ENCODE data around the gene TCHHL1. TPM values are rescaled to one million over a fixed set of nuclear protein-coding genes. Genes with fewer than 3 reads are reported as not detected.
A peak's percentile ranks its signal among the peaks of the same experiment; 100 is the strongest.
"Not testable (repeated sequence)": the region's sequence is repeated elsewhere in the genome, so short reads cannot be mapped to it uniquely, and the experiment has no call there.

TCHHL1 gene
- total RNA-seq, 1 experiment from 2014 or later: not detected

DNA sequence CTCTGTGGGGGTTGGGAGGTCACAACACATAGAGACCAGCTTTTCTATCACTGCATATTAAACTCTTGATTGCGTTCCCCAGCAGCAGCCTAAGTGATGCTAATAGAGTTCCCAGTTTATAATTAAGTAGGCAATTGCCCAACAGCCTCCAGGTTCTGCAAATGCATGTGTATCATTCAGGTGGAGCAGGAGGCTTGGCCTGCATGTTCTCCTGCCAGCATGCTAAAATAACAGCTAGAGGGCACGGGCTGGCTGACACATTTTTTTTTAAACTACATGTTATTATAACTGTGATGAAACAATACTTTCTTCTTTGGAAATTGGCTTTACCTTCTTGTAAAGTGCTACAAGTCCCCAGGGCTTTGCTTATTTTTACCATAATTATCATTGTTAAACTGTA, 16.0 kb upstream of the TCHHL1 start:
- no peak for DNase-seq (ENCODE audit: low spot score)
- in situ Hi-C loops (cut with HindIII; ENCODE audit: low sequenced_read_pairs): no loop called here

DNA sequence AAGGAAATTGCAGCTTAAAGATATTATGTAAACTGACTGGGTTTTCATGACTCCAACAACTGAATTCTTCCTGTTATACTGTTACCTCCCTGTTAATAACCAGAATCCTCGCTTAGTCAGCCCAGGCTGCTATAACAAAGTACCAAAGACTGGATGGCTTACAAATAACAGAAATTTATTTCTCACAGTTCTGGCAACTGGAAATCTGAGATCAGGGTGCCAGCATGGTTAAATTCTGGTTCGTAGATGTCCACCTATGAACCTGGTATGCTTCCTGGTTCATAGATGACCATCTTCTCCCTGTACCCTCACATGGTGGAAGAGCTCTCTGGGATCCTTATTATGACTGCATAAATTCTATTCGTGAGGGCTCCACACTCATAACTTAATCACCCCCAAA, 8.1 kb upstream of the TCHHL1 start:
- DNase-seq (ENCODE audit: low spot score): no peak
- in situ Hi-C loops (cut with HindIII; ENCODE audit: low sequenced_read_pairs): no loop called here

DNA sequence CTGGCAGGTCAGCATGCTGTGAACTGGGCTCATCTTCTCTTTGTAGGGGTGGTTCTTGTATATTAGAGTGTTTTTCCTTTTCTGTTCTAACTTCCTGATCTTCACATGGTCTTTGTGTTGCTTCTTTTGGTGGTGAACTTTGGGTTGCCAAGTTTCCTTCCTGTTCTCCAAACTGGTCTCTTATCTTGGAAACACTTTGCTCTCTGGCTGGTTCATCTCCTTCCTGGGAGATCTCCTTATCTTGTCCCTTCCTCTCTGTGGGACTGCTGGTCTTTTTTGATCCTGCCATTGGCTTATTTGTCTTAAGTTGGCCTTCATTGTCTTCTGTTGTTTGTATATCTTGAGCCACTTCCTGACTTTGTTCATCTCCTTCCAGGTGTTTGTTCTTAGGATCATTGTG, 2.1 kb downstream of the TCHHL1 start:
- no peak for DNase-seq (ENCODE audit: low spot score)
- in situ Hi-C loops (cut with HindIII; ENCODE audit: low sequenced_read_pairs): no loop called here

DNA sequence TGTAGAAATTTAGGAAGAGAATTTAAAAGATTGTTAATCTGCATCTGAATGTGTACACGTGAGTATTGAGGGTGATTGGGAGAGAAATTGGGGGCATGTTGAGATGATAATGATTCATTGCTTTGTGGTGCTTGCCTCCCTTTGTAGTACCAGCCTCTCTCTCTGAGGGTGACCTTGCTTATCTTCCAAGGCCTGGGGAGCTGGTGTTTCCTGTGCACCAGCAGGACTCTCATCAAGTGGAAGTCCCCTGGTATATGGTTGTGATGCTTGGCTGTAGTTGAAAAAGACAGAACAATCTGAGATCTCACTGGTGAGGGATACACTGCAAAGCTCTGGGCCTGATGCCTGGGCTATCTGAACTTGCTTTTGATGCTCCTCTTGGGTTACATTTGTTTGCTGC, 4.0 kb downstream of the TCHHL1 start:
- in situ Hi-C loops (cut with HindIII; ENCODE audit: low sequenced_read_pairs): no loop called here
- no peak for DNase-seq (ENCODE audit: low spot score)

DNA sequence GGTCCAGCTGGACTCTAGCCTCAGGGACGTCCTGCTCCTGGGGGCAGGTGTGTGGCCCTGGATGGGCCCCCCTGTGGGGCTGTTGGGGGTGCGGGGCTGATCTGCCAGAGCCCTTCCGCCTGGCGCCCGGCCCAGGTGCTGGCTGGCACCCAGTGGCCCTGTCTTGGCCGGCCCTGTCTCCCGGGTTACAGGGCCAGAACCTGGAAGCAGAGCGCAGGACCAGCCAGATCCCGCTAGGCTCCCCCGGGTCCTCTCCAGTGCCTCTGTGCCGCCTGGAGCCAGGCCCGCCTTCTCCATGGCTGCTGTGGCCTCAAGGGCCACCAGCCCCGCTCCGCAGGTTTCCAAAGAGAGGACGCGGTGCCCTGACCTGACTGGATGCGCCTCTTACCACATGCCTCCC, 7.8 kb downstream of the TCHHL1 start:
- DNase-seq (ENCODE audit: low spot score); in situ Hi-C loops (cut with HindIII; ENCODE audit: low sequenced_read_pairs): not testable (repeated sequence)

DNA sequence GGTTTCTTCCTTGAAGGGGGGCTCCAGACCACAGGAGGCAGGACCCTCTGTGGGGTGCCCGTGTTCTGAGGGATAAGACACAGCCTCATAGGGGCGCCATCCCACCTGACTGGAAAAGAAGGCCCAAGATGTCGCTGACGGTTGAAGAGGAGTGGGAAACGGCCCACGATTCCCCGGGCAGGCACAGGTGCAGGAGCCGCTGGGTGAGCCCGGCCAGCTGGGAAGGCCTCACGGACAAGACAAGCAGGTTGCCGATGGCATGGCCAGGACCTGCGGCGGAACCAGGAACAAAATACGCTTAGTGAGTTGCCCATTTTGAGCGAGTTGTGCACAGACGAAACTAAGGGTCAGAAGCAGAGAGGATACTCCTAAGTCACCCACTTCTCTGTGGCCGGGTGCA, 8.4 kb downstream of the TCHHL1 start:
- in situ Hi-C loops (cut with HindIII; ENCODE audit: low sequenced_read_pairs); DNase-seq (ENCODE audit: low spot score): not testable (repeated sequence)

DNA sequence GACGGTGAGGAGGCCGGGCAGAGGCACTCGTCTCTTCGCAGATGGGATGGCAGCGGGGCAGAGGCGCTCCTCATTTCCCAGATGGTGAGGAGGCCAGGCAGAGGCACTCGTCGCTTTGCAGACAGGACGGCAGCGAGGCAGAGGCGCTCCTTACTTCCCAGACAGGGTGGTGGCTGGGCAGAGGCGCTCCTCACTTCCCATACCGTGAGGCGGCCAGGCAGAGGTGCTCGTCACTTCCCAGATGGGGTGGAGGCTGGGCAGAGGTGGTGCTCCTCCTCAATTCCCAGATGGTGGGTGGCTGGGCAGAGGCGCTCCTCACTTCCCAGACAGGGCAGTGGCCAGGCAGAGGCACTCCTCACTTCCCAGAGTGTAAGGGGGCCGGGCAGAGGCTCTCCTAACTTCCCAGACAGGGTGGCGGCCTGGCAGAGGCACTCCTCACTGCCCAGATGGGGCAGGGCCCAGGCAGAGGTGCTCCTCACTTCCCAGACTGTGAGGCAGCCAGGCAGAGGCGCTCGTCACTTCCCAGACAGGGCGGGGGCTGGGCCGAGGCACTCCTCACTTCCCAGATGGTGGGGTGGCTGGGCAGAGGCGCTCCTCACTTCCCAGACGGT, 9.9 kb downstream of the TCHHL1 start:
- in situ Hi-C loops (cut with HindIII; ENCODE audit: low sequenced_read_pairs): no loop called here
- DNase-seq (ENCODE audit: low spot score): no peak

DNA sequence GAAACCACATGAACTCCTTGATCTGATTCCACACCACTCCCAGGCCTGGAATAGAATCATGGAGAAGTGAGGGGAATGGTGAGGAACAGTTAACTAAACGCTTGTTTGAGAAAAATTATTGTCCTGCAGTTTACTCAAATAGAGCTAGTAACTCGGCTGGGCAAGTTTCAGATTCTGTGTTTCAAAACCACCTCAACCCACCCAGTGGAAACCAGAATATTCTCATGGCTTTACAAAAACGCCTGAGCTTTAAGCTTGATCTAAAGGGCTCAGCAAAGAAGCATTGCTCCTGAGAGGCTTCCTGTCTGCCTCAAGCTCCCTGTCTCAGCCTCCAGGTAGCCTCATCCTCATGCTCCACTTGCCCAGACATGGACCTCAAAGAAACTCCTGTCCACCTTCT, 16.6 kb downstream of the TCHHL1 start:
- in situ Hi-C loops (cut with HindIII; ENCODE audit: low sequenced_read_pairs): no loop called here
- no peak for DNase-seq (ENCODE audit: low spot score)

DNA sequence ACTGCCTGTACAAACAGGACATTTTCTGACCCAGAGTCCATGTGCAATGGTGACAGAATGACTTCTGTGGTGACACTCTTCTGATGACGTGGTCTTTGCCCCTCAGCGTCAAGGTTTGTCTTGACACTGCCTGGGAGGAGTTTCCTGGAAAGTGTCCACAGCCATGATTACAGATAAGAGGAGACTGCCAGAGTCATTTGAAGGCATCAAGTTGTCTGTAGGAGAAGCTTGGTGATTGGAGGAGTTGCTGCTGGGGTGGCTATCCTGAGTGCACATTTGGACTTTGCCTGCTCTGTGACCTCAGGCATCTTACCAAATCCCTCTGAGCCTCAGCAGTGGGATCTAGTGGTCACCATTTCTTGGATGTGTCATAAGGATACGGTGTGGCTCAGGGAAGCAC, 17.7 kb downstream of the TCHHL1 start:
- no peak for DNase-seq (ENCODE audit: low spot score)
- in situ Hi-C loops (cut with HindIII; ENCODE audit: low sequenced_read_pairs): no loop called here

DNA sequence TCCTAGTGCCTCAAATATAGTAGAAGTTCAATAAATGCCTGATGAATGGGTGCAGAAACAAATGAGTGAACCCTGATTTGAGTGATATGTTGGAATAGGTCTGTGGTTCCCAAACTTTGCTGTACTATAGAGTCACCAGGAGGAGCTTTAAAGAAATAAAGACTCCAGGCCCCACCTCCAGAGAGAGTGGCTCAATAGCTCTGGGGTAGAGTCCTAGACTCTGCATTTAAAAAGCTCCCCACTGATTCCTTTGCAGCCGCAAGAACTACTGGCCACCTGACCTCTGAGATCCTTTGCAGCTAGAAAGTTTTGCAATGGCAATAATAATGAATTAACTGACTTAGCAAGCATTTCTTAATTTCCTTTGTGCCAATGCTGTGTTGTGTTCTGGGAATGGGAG, 20.9 kb downstream of the TCHHL1 start:
- no peak for DNase-seq (ENCODE audit: low spot score)
- in situ Hi-C loops (cut with HindIII; ENCODE audit: low sequenced_read_pairs): no loop called here

DNA sequence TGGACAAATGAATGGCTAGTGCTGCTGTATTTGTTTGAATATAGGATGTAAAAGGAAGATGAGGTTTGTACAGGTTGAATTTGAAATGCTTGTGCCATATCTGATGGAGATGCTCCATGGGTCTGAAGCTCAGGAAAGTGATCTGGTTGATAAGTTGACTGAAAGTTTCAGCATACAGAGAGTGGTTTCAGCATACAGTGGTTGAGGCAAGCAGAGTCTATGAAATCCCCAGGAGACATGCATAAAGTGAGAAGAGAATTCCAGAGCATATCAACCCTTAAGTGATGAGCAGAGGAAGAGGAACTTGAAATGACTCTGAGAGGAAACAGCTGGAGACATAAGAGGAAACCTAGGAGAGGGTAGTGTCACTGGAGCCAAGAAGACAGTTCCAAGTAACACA, 21.7 kb downstream of the TCHHL1 start:
- in situ Hi-C loops (cut with HindIII; ENCODE audit: low sequenced_read_pairs): no loop called here
- no peak for DNase-seq (ENCODE audit: low spot score)

DNA sequence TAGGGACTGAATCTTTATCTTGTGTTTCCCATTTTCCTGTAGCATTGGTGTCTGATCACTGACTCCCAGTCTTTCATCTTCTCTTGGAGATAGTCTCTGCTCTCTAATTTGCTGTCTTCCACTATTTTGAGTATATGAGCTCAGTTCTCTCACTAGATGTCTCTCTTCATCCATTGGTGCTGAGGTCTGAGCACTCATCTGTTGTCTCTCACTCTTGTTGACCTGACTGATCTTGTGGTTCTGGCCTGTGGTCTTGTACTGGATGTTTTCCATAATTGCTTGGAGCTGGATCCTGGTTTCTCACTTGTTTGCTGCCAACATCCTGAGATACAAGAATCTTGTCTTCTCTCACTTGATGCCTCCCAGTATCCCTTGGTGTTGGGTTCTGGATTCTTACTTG, 26.9 kb downstream of the TCHHL1 start:
- no peak for DNase-seq (ENCODE audit: low spot score)
- in situ Hi-C loops (cut with HindIII; ENCODE audit: low sequenced_read_pairs): no loop called here

DNA sequence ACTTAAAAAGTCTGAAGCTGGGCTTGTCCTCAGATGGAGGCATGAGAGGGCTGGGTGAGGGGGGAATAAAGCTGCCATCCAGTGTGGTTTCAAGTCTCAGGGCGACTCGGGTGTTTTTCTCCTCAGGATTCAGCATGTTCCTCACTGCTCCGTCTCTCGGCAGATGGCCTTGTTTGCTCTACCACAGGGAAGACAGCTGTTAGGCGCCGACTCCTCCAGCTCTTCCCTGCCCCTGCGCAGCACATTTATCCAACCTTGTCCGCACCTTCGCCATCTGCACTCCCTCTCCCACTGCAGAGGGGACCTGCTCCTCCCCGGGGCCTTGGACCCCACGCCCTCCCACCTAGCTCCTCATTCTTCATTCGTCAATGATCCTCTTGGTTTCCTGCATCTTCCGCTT, 35.5 kb downstream of the TCHHL1 start:
- DNase-seq (ENCODE audit: low spot score): peak; percentile 44
- in situ Hi-C loops (cut with HindIII; ENCODE audit: low sequenced_read_pairs): no loop called here

DNA sequence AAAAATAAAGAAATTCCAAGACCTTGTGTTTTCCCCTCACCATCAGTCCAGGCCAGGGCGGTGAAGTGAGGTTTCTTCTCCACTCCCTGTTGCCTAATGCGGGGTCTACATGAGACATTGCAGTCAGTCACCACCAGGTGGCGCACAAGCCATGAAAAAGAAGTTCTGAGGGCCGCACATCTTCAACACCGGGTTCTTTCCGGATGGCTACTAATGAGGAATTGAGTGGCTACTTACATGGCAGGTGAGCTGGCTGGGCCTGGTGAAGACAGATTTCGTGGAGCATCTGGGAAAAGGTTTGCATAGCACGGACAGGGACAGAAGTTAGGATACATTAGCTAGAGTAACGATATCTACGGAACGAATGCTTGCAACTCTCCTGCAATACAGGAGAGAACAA, 36.3 kb downstream of the TCHHL1 start:
- in situ Hi-C loops (cut with HindIII; ENCODE audit: low sequenced_read_pairs): no loop called here
- DNase-seq (ENCODE audit: low spot score): peak; percentile 74

DNA sequence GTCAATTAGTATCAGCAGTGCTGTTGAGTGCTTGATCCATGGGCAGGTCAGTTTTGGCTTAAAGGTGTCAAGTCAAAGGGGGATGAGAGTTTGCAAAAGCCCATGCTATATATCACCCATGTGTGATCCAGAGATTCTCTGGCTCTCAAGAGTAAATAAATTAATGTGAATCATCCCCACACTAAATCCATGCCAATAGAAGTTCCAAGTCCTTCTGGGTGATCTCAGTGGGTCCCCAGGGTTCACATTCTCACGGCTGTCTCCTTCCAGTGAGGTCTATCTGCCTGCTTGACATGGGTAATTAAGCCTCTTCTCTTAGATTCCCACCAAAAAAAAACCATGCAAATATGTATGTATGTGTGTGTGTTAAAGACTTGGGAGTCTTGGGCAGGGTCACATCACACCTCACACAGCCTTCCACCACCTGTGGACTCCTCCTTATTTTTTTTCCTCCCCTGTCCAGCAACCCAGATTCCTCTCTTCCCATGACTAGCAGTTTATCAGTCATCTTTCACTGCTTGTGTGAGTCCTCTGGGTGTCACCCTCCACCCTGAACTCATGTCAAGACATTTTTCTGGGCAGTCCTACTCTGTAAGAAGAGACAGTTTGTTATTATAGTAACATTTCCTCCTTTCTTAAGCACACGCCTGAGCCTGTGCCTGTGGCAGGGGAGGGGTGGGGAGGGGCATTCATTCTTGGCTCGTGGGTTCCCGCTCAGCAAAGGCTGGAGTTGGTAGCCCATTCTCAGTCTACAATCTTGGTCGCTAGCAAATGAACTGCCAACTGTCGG, 37.8 kb downstream of the TCHHL1 start:
- in situ Hi-C loops (cut with HindIII; ENCODE audit: low sequenced_read_pairs): no loop called here
- DNase-seq (ENCODE audit: low spot score): no peak

DNA sequence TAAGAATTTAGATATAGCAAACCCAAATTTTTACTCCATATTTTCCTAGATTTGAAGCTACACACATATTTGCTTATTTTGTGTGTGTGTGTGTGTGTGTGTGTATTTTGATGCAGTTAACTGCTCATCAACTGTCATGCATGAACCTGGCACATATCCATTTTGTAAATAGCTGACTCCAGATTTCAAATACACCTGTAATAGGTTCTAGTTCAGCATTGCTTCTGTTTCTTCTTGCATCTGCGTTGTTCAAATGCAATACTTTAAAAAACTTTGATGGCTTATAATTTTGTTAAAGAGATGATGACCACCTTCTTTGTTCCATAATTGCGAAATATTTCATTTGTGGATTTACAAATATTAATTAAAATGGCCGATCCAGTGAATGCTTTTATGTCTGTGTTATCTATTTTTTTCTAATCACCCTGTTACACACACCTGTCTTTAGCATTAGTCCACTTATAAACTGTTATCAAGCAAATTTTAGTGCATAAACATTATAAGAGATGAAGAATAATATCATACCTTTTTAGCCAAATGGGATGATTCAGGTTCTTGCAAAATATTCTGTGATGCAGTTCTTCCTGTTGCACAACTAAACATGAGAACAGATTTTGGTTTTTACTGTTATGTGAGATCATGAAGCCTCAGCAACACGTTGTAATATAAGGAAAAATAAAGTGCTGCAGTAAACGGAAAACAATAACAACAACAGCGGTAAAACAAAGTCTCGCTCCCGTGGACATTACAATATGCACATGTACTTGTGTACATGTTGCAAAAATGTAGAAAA, 39.4 kb downstream of the TCHHL1 start:
- in situ Hi-C loops (cut with HindIII; ENCODE audit: low sequenced_read_pairs): no loop called here
- DNase-seq (ENCODE audit: low spot score): no peak

DNA sequence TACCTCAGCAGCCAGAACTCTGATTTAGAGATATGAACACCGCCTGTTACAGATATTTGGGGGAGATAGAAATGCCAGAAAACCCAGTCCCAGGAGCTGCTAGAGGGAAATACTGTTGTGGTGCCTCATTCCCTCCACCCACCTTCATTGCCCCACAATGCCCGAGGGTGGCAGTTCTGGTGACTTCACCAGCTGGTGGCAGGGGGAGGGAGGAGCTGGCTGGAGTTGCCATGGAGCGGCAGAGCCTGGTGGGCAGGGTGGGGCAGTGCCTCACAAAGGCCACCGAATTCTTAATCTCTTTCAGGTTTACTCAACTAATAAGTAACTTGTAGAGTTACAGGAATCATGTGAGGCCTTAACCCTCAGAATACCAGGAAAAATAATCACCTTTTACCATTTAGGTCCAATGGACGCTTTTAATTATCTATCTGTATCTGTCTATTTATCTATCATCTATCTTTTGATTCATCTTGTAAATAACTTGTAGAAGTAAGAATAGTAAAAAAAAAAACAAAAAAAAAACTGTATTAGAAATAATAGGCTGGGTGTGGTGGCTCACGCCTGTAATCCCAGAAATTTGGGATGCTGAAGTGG, 40.4 kb downstream of the TCHHL1 start:
- DNase-seq (ENCODE audit: low spot score): no peak
- in situ Hi-C loops (cut with HindIII; ENCODE audit: low sequenced_read_pairs): no loop called here

DNA sequence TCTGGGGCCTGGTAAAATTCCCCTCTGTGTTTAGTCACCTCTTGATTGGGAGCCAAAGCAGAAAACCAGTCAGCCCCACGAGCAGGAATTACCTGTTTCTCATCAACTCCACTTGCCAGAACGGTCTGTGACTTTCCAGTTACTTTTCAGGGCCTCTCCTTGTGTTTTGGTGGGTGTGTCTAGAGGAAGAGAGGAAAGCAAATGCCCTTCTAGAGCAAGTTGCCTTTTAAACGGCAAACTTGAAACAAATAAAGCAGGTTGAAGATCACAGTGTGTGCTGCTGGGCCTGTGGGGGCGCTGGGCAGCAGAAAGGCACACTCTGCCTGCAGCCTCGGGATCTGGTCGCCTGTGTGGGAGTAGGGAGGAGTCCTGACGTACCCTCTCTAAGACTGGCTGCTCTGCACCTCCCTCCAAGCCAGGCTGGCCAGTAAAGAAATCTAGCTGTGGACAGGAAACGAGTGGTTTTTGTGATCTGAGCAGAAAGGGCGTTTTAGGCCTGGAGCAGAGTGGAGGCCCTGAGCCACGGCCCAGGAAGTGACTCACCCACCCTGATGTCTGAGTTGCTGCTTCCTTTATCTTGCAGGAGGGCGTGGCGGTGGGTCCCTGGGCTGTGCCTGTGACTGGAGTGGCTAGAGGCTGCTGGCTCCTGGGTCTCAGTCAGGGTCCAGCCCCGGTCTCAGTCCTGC, 41.0 kb downstream of the TCHHL1 start:
- in situ Hi-C loops (cut with HindIII; ENCODE audit: low sequenced_read_pairs): no loop called here
- DNase-seq (ENCODE audit: low spot score): peak; percentile 45

DNA sequence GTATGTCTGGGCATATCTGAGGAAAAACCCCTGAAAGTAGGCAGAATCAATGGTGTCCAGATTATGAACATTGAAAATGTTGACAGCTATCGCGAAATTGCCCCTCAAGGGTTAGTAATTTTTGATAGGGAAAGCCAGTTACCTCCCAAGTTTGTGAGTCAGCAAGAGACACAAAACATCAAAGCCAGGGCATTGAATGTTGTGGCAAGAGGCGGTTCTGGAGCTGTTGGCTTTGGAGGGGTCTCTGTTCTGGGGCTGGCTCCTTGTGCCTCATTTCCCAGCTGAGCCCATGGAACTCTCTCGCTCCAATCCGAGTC, 41.5 kb downstream of the TCHHL1 start:
- DNase-seq (ENCODE audit: low spot score): no peak
- in situ Hi-C loops (cut with HindIII; ENCODE audit: low sequenced_read_pairs): no loop called here

DNA sequence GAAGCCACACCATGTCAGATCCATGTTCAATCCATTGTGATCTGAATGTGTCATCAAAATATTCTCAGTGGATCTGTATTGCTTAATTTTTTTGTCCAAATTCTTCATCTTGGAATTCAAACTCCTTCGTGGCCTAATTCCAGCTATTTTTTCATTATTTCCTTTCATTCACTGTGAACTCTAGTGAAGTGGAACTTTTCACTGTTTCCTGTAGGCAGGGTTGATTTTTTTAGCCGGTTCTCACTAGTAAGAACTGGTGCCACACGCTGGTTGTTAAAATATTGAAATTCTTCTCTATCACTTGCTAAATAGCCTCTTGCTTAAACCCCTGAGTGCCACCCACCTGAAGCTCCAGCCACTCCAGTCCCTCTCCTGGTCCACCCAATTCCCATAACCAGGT, 44.5 kb downstream of the TCHHL1 start:
- DNase-seq (ENCODE audit: low spot score): no peak
- in situ Hi-C loops (cut with HindIII; ENCODE audit: low sequenced_read_pairs): no loop called here
